ENCODE results near the gene SLC26A9. TPM values are rescaled to one million over a fixed set of nuclear protein-coding genes. Genes with fewer than 3 reads are reported as not detected.

Gene SLC26A9, protein sequence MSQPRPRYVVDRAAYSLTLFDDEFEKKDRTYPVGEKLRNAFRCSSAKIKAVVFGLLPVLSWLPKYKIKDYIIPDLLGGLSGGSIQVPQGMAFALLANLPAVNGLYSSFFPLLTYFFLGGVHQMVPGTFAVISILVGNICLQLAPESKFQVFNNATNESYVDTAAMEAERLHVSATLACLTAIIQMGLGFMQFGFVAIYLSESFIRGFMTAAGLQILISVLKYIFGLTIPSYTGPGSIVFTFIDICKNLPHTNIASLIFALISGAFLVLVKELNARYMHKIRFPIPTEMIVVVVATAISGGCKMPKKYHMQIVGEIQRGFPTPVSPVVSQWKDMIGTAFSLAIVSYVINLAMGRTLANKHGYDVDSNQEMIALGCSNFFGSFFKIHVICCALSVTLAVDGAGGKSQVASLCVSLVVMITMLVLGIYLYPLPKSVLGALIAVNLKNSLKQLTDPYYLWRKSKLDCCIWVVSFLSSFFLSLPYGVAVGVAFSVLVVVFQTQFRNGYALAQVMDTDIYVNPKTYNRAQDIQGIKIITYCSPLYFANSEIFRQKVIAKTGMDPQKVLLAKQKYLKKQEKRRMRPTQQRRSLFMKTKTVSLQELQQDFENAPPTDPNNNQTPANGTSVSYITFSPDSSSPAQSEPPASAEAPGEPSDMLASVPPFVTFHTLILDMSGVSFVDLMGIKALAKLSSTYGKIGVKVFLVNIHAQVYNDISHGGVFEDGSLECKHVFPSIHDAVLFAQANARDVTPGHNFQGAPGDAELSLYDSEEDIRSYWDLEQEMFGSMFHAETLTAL
- 0.04 TPM in 1 of 2 replicates, not detected in the other for total RNA-seq

DNA sequence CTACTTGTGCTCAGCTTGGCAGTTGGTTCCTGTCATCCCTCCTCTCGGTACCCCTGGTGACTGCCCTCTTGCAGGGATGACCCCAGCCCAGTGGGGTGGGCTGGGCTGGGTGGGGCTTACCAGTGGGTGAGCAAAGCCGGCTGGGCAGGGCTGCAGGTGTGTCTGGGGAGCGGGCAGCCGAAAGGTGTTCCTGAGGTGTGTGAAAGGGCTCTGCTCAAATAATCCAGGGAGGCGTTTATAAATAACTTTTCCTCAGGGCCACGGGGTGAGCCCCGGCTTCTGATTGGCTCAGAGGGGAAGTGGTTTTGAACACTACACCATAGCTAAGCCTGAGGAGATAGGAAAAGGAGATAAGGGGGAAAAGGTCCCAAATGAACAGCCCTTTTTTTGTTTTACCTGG lies at the start of gene SLC26A9:
TSS of gene SLC26A9 (minus strand) at position 212 of the 400 bp plus-strand sequence. CDS start 7,636 bp downstream, outside the sequence.
- DNase-seq (ENCODE audit: low read depth, low spot score), result no peak

DNA sequence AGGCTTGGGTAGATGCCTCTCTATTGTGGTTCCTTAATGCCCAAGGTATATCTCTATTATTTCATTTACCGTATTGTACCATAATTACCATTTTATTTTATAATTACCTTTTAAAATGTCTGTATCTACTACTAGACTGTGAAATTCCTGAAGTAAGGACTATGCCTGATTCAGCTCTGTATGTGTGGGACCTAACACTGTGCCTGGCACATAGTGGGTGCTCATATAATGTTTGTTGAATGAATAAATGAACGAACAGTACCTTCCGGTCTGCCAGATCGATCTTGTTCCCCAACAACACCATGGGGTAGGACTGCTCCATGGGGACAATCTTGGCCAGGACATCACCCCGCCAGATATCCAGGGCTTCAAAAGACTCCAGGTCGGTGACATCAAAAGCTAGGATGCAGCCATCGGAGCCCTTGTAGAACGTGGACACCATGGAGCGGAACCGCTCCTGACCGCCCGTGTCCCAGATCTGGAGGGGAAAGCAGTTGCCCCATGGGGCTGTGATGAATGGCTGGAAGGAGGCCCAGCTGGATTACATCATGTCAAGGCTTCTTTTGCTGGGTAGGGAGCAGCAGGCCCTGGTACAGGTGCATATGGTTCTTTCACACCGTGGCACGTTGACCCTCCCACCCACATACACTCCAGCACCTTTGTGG lies 49.1 kb upstream of the SLC26A9 start:
- DNase-seq (ENCODE audit: low read depth, low spot score), result no peak

DNA sequence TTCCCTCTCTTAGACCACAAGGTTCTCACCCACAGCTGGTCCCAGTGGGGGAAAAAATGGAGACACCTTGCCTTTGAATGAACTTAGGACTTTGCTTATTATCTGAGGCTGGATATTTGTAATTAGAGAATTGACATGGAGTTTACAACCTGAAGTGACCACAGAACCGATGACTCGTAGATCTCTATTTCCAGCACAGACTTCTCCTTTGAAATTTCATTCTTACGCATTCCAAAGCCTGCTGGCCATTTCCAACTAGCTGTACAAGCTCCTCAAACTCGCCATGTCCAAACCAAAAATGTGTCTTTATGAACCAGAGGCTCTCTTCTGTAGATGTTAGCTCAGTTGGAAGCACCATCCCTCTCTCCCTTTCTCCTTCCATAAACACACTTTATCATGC lies 48.0 kb upstream of the SLC26A9 start:
- DNase-seq (ENCODE audit: low read depth, low spot score), result no peak

DNA sequence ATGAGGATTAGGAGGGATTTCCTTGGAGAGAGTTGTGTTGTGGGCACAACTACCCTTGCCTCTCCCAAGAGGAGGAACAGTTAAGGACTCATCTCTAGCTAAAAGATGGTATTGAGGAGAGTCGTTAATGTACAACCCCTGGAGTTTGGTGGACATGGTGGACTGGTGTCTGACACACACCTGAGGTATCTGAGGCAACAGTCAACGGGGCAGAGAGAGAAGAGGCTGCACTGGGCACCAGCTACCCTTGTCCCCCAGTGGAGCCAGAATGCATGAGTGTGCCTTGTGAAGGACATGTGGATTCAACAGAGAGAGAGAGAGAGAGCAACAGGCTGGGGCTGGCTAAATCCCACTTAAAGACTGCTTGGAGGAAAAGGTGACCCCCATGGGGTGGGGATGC lies 47.0 kb upstream of the SLC26A9 start:
- no peak for DNase-seq (ENCODE audit: low read depth, low spot score)

DNA sequence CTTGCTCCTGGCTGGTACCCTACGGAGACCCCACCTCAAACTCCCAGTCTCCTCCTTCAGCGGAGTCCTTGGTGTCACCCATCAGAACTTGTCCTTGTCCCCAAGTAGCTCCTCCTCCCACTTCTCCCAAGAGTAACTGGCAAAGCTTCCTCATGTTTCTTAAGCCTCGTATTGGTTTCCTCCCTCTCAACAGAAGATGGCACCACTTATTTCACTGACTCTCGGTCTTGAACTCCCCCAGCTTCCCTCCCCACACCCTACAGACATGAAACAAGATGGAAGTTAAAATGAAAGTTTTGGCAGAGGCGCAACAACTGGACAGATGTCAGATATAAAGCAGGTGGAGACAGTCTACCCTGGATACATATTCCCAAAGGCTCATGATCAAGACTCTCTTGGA lies 46.5 kb upstream of the SLC26A9 start:
- no peak for DNase-seq (ENCODE audit: low read depth, low spot score)

DNA sequence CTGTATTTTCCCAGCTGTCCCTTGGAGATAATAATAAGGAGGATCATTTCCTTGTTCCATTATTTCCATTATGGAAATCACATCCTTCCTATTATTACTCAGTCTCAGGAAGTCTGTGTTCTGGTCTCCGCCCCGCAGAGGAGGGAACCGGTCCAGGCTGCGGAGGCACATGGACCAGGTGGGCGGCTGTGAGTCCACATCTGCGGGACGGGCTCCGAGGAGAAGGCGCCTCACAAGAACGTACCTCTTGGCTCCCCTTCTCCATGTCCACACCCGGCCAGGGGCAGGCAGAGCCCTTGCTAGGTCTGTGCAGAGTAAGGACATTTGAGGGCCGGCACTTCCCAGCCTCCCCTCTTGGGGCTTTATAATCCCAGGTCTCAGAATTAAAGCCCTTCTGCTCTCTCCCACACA lies 45.3 kb upstream of the SLC26A9 start:
- DNase-seq (ENCODE audit: low read depth, low spot score), result peak; percentile 33

DNA sequence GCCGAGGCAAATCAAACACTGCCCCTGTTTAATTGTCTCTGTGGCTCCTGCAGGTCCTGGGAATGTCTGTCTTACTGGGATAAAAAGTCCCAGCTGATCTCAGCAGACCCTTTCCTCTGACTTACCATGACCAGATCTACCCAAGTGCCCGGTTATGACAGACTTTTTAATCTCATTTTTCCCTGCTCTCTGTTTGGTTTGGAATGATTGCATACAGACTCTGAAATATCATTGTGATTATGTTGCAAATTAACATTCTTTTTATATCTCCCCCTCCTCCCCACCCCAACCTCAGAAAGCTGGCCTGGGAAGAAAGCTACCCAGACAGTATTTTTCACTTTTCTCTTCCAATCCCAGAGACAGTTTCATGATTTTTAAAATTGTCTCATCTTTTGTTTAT lies 43.6 kb upstream of the SLC26A9 start:
- DNase-seq (ENCODE audit: low read depth, low spot score), result no peak

DNA sequence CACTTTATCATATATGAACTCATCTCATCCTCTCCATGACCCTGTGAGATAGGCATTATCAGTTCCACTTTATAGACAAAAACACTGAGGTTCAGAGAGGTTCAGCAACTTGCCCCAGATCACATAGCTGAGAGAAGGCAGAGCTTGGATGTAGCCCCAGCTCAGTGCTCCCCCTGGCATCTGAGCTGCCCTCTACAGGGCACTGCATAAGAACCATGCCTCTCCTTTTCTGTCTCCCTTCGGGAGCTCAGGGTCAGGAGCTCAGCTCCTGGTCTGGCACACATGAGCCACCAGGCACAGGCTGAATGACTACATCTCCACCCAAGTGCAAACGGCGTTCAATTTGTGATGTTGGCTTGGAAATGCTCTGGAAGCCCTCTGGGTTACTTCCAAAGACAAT lies 43.0 kb upstream of the SLC26A9 start:
- DNase-seq (ENCODE audit: low read depth, low spot score), result no peak

DNA sequence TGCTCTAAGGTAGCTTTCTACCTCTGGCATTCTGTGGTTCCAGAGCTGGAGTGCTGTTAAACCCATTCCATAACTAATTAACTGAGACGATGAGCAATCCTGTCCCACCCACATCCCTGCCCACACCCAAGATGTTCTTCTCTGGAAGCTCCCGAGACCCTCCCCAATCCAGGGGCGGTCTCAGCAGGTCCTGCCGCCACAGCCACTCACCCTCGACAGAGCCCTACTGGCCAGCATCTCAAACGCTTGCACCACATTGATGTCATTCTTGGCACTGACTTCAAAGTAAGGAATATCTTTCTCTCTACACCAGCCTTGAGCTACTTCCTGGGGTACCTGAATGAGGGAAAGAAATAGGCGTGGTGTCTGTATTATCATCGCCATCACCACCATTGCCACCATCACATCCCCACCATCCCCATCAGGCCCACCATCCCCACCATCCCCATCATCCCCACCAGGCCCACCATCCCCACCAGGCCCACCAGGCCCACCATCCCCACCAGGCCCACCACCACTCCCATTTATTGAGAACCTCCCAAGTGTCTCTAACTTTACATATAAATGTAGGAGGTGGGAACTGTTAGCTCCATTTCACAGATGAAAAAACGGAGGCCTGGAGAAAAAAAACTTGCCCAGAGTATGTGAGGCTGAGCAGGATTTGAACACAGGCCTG lies 42.2 kb upstream of the SLC26A9 start:
- DNase-seq (ENCODE audit: low read depth, low spot score), result no peak

DNA sequence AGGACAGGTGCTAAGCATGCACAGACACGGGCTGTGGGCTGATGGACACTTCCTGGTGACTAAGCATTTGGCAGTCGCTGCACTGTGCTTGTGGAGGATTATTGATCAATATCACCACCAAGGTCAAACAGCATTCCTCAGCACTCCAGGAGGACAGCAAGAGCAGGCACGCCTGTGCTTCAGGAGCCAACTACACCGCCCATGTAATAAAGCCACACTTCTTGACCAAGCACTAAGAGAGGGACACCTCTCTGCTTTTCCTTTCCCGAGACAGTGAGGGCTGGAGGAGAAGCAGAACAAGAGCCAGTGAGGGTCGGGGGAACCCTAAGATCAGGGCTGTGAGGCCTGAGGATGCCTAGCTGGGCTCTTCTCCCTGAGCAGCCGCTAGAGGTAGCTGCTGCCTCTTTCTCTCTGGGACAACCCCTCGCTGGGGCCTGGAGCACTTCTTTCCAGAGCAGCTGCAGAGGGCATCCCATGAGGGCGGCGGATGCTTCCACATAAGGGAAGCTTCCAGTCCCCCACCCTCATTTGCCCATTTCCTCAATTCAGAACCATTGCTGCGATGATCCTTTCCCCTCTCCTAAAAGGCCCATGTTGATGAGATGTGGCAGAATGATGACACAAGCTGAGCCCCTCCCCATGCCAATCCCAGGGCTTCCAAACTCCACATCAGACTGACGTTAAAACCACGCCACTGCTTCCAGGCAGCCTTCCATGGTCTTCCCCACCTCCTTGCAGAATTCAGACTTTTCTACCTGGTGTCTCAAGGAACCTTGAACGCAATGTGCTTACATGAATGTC lies 40.9 kb upstream of the SLC26A9 start:
- DNase-seq (ENCODE audit: low read depth, low spot score), result no peak

DNA sequence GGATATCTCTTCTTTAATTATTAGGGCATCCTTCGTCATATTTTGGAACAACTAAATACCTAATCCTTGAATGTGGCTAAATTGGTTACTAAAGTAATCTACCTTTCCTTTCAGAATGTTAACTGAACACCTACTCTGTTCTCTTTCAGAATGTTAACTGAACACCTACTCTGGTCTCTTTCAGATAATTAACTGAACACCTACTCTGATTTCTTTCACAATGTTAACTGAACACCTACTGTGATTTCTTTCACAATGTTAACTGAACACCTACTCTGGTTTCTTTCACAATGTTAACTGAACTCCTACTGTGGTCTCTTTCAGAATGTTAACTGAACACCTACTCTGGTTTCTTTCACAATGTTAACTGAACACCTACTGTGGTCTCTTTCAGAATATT lies 38.0 kb upstream of the SLC26A9 start:
- no peak for DNase-seq (ENCODE audit: low read depth, low spot score)

DNA sequence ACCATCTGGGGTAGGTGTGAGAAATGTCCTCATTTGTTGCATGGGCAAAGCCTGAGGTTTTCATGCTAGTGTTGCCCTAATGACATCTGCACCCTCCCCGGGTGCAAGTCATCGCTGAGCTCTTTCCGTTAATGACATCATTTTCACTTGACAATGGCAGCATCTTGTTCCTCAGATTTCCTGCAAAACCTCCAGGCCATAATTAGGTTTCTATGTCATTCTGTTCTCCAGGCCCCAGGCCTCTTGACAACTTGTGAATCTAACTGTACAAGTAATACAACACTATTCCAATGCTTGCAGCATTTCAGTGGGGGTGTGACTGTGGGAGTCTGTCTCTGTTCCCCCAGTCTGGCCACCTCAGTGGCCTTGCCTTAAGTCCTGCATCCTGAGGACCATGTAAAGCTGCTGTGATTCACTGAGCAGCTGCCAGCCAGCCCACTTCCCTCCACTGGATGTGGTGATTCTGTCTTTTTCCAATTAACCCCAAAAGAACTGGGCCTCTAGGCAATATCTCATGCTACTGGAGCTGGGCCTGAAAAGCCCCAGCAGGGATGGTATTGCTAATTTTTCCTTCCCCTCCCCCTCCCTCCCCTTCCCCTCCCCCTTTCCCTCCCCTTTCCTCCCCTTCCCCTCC lies 37.1 kb upstream of the SLC26A9 start:
- DNase-seq (ENCODE audit: low read depth, low spot score), result no peak

DNA sequence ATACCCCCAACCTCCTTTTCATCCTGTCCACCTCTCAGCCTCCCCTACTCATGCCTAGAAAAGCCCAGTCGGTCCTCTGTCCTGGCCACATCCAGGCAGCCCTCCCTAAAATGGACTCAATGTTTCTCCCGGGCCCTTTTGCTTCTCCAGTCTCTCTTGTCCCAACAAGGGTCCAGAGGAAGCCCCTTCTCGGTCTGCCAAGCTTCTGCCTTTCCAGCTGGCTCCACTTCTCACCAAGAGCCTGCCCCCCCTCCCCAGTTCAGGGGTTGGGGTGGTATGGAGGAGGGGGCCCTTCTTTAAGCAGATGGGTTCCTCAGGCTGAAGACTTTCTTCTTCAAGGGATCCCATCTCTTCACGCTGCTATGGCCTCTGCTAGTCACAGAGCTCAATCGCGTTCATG lies 36.0 kb upstream of the SLC26A9 start:
- DNase-seq (ENCODE audit: low read depth, low spot score), result no peak

DNA sequence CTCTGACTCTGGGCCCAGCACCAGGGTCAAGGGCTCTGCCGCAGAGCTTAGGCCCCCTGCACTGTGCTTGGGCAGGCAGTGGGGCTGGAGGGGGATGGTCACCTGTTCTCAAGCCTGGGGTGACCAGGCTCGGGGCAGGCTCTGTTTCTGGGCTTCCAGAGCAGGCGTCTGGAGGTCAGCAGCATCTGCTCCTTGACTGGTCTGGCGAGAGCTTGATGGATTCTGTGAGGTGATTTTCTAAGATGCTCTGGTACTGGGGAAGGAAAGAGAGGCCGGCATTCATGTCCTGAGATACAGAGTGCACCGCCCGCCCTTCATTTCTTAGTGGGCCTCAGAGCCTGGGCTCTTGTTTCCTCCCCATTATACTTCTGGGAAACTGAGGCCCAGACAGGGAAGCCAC lies 35.4 kb upstream of the SLC26A9 start:
- no peak for DNase-seq (ENCODE audit: low read depth, low spot score)

DNA sequence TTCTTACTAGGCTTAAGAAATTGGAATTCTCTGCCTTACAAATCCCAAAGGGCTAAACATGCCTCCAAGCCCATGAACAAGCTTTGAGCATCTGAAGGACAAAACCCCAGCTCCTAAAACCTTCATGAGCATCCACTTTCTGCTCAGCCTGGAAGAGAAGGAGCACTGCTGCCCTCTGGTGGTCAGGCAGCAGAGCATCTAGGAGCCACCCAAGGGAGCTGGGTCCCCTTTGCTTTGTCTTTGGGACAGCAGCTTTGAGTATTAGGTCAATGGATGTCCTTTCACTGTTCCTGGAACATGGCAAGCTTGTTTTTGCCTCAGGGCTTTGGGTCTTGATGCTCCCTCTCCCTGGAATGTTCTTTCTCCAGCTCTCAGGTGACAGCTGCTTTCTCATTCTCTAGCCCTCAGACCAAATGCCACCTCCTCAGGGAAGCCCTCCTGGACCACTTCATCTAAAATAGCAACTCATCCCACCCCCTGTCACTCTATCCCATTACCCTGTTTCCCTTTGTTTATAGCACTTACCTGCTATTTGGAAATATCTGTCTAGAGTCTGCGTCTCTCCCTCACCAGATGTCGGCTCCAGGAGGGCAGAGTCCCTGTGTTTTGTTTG lies 34.3 kb upstream of the SLC26A9 start:
- DNase-seq (ENCODE audit: low read depth, low spot score), result peak; percentile 51

DNA sequence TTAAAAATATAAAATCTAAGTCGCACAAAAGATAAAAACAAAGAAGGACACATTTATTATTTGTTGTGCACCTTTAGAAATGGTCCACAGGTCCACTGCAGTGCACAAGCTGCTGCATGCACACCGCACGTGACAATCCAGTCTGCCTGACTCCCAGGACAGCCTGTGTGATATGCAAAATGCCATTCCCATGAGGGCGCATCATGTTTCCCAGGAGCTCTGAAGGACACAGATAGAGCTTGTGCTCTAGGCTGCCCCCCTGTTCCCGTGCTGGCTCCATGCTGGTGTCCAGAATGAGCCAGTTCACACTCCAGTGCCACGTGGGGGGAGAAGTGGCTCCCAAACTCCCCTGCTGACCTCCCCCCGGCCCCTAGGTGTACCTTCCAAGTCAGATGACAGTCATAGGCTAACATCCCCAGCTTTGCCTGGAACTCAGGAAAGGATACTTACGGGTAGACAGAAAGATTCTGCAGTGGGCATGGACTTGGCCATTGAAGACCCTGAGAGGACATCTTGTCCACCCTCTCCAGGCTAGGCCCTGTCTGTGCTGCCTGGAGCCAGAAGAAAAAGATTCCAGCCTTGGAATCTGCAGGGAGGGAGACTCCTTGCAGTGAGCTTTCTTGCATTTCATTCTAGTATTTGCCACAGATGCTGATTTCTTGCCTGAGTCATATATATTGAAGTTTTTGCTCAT lies 33.6 kb upstream of the SLC26A9 start:
- DNase-seq (ENCODE audit: low read depth, low spot score), result no peak

DNA sequence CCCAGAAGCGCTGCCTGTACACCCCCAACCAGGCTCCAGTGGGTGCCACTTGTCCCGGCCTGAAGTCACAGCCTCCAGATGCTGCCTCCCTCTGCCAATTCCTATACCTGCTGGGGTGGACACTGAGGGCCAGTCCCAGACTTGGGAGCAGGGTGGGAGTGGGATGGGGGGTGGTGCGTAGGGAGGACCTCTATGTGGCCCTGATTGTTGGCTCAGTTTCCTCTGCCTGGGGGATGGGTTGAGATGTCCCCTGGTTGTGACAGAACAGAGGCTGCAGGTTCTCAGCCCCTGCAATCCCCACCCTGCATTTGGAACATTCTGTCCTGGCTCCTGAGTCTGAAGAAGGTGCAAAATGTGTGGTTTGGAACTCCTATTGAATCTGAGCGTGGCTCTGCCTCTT lies 32.8 kb upstream of the SLC26A9 start:
- DNase-seq (ENCODE audit: low read depth, low spot score), result no peak

DNA sequence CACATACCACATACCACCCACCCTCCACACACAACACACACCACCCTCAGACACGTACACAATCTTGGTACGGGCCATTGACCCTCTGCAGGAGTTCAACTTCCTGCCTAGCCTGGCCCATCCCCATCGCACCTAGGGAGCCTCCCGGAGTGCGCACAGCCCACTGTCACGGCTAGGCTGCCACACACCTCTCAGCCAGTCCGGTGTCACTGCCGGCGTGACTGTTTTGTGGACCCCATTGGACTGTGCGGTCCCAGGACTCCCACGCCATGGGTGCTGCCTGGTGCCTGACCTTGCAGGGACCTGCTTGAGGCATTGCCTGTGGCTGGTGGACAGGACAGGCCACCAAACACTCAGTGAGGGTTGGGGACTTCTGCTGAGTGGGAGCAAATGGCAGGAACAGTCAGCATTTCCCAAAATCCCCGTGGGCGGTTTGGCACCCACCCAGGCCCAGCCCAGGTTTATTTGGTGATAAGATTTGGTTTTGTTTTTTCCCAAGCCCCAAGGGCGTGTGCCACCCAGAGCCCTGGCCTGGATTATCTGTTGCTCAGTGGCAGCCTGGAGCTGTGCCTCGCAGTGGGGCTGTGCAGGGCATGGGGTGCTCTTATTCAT lies 32.2 kb upstream of the SLC26A9 start:
- DNase-seq (ENCODE audit: low read depth, low spot score), result no peak

DNA sequence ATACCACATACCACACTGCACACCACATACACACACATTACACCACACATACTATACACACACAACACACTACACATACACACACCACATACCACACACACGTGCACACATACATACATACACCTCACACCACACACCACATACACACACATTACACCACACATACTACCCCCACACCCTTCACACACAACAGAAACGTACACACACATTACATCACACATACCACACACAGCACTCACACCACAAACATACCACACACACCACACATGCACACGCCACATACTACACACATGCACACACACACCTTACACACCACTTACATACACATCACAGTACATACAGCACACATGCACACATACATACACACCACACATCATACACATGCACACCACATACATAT lies 31.5 kb upstream of the SLC26A9 start:
- no peak for DNase-seq (ENCODE audit: low read depth, low spot score)
